Measurements from ENCODE around the gene MBIP.

GRCh38 chr14:36254020-36254624, 66.3 kb downstream of the MBIP start:
- TF ChIP-seq, protein P1, sequence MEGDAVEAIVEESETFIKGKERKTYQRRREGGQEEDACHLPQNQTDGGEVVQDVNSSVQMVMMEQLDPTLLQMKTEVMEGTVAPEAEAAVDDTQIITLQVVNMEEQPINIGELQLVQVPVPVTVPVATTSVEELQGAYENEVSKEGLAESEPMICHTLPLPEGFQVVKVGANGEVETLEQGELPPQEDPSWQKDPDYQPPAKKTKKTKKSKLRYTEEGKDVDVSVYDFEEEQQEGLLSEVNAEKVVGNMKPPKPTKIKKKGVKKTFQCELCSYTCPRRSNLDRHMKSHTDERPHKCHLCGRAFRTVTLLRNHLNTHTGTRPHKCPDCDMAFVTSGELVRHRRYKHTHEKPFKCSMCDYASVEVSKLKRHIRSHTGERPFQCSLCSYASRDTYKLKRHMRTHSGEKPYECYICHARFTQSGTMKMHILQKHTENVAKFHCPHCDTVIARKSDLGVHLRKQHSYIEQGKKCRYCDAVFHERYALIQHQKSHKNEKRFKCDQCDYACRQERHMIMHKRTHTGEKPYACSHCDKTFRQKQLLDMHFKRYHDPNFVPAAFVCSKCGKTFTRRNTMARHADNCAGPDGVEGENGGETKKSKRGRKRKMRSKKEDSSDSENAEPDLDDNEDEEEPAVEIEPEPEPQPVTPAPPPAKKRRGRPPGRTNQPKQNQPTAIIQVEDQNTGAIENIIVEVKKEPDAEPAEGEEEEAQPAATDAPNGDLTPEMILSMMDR (IDR thresholded peaks at IDR 0.05; ENCODE audit: borderline replicate concordance, extremely low read depth, low read length, poor library complexity, severe bottlenecking) = no peak
- TF ChIP-seq EZH2 (IDR thresholded peaks at IDR 0.05; ENCODE audit: borderline replicate concordance, low read depth, low read length, severe bottlenecking) = no peak

All from DND-41 (cell line).